Smooth muscle cell (in vitro differentiated cells): ENCODE results near the gene LRP6. TPM values are rescaled to one million over a fixed set of nuclear protein-coding genes. Genes with fewer than 3 reads are reported as not detected.

Source experiments
- DNase-seq: peaks from one replicate; lab custom pipeline; 2025; ENCODE audit not compliant: unreplicated experiment; lab: John Stamatoyannopoulos, UW
- H2AFZ ChIP-seq: fragments of 200-600 bp; sonication (generic); 2 replicates; pipeline ENCODE4 v1.6.0; 2016; ENCODE audit warnings: antibody characterized with exemption, low read depth, mild to moderate bottlenecking
- H3F3A ChIP-seq: fragments of 200-600 bp; sonication (generic); 2 replicates; pipeline ENCODE4 v1.6.0; 2017; ENCODE audit warnings: antibody characterized with exemption, low read depth
- H3K27ac ChIP-seq: fragments of 200-600 bp; sonication (generic); 2 replicates; pipeline ENCODE4 v1.5.1; 2016; ENCODE audit warnings: low read depth, mild to moderate bottlenecking
- H3K27me3 ChIP-seq: fragments of 200-600 bp; sonication (generic); 2 replicates; pipeline ENCODE4 v1.6.1; 2016; ENCODE audit warnings: low read depth, mild to moderate bottlenecking
- H3K36me3 ChIP-seq: fragments of 200-600 bp; sonication (generic); 2 replicates; pipeline ENCODE4 v1.5.1; 2016; ENCODE audit warnings: low read depth
- H3K4me1 ChIP-seq: fragments of 200-600 bp; sonication (generic); 2 replicates; pipeline ENCODE4 v1.5.1; 2016; ENCODE audit warnings: low read depth
- H3K4me2 ChIP-seq: fragments of 200-600 bp; sonication (generic); 2 replicates; pipeline ENCODE4 v1.6.0; 2016; ENCODE audit warnings: mild to moderate bottlenecking
- H3K4me3 ChIP-seq: fragments of 200-600 bp; sonication (generic); 2 replicates; pipeline ENCODE4 v1.5.1; 2016; ENCODE audit warnings: mild to moderate bottlenecking
- H3K79me2 ChIP-seq: fragments of 200-600 bp; sonication (generic); 2 replicates; pipeline ENCODE4 v1.6.0; 2016; ENCODE audit warnings: low read depth, mild to moderate bottlenecking
- H3K9ac ChIP-seq: fragments of 200-600 bp; sonication (generic); 2 replicates; pipeline ENCODE4 v1.6.0; 2016; ENCODE audit warnings: low read depth
- H3K9me3 ChIP-seq: fragments of 200-600 bp; sonication (generic); replicated peaks from 2 replicates; pipeline ENCODE4 v1.5.1; 2016; ENCODE audit warnings: low read depth
- H4K20me1 ChIP-seq: fragments of 200-600 bp; sonication (generic); 2 replicates; pipeline ENCODE4 v1.6.0; 2016; ENCODE audit warnings: low read depth
- CTCF ChIP-seq: fragments of 200-600 bp; sonication (generic); IDR thresholded peaks from 2 replicates; pipeline ENCODE4 v1.5.1; 2017; ENCODE audit warnings: borderline replicate concordance, mild to moderate bottlenecking, antibody characterized with exemption; ENCODE audit not compliant: insufficient read depth, poor library complexity, severe bottlenecking
- WGBS: methylation state at CpG from one replicate; pipeline ENCODE4 v1.1.7; 2016; ENCODE audit warnings: low lambda C conversion rate; 5-methylcytosine and 5-hydroxymethylcytosine counted together
- polyA plus RNA-seq: library from polyadenylated mRNA; unstranded; fragments of >200 nt; fragmentation: Nextera tagmentation; extraction: Ambion mirVana; gene quantifications from 2 replicates; pipeline ENCODE4 v1.2.1, GENCODE V29; 2016
- total RNA-seq: library from RNA; depleted of rRNA; stranded (reverse); fragments of >200 nt; gene quantifications from 2 replicates; pipeline ENCODE4 v1.2.3, GENCODE V29; 2014

The LRP6 gene
- total and polyA plus RNA-seq, 2 experiments from 2014 or later = 10.6 to 21.1 TPM

- no peaks in the 10 kb centered on the region for H3F3A ChIP-seq
- no peak overlapping the region for H2AFZ ChIP-seq
- TF ChIP-seq CTCF = no peak
- H3K27me3 ChIP-seq = no peaks in the 10 kb centered on the region
- peaks cover 74% of the 10 kb centered on the region for H4K20me1 ChIP-seq
- peak overlapping the region; percentile 42 for H3K27ac ChIP-seq
- WGBS = 45% methylated on average over 5 of the region's 5 CpGs
- no peak overlapping the region for H3K4me3 ChIP-seq
- peaks cover 41% of the 10 kb centered on the region for H3K4me1 ChIP-seq
- H3K36me3 ChIP-seq = no peaks in the 10 kb centered on the region
- H3K9ac ChIP-seq = no peak overlapping the region
- no peaks in the 10 kb centered on the region for H3K9me3 ChIP-seq
- no peak for DNase-seq
- H3K4me2 ChIP-seq = peak overlapping the region; percentile 51
- peaks cover 99% of the 10 kb centered on the region for H3K79me2 ChIP-seq
Observed at GRCh38 chr12:12240662-12241340, 26.0 kb downstream of the LRP6 start.

GRCh38 chr12:12239127-12239526 is 27.7 kb downstream of the LRP6 start:
- Histone ChIP-seq H3K27ac (no peak overlapping the region), H3F3A (no peaks in the 10 kb centered on the region), H4K20me1 (peaks cover 79% of the 10 kb centered on the region), H3K27me3 (no peaks in the 10 kb centered on the region), H3K4me2 (no peak overlapping the region), H2AFZ (no peak overlapping the region), H3K4me3 (no peak overlapping the region), H3K9ac (no peak overlapping the region), H3K4me1 (peaks cover 41% of the 10 kb centered on the region), H3K36me3 (no peaks in the 10 kb centered on the region), H3K79me2 (peaks cover 99% of the 10 kb centered on the region), H3K9me3 (no peaks in the 10 kb centered on the region)
- TF ChIP-seq CTCF = no peak
- WGBS = 77% methylated on average over 2 of the region's 2 CpGs
- DNase-seq = no peak

- Histone ChIP-seq H3K4me1 (peaks cover 41% of the 10 kb centered on the region), H3K4me2 (no peak overlapping the region), H3K27me3 (no peaks in the 10 kb centered on the region), H3K9ac (no peak overlapping the region), H3K36me3 (no peaks in the 10 kb centered on the region), H2AFZ (no peak overlapping the region), H3K4me3 (no peak overlapping the region), H3F3A (no peaks in the 10 kb centered on the region), H4K20me1 (peaks cover 84% of the 10 kb centered on the region), H3K9me3 (no peaks in the 10 kb centered on the region), H3K27ac (no peak overlapping the region), H3K79me2 (peaks cover 99% of the 10 kb centered on the region)
- no peak for TF ChIP-seq CTCF
- 90% methylated on average over 4 of the region's 4 CpGs for WGBS
- DNase-seq = no peak
Observed at GRCh38 chr12:12238605-12239004, 28.2 kb downstream of the LRP6 start.

GRCh38 chr12:12236896-12237295 is 29.9 kb downstream of the LRP6 start:
- Histone ChIP-seq H3F3A (no peaks in the 10 kb centered on the region), H3K9ac (no peak overlapping the region), H3K79me2 (peaks cover 99% of the 10 kb centered on the region), H3K4me2 (no peak overlapping the region), H3K27me3 (no peaks in the 10 kb centered on the region), H3K9me3 (no peaks in the 10 kb centered on the region), H3K4me3 (no peak overlapping the region), H3K36me3 (no peaks in the 10 kb centered on the region), H2AFZ (no peak overlapping the region), H3K4me1 (peaks cover 32% of the 10 kb centered on the region), H4K20me1 (peaks cover 85% of the 10 kb centered on the region), H3K27ac (no peak overlapping the region)
- no peak for TF ChIP-seq CTCF
- no peak for DNase-seq
